Mesenchymal stem cell (in vitro differentiated cells and primary cell): ENCODE measurements around the gene ACAA2.

Experiments
- DNase-seq: peaks from one replicate; pipeline ENCODE4 v3.0.0-alpha.2; 2013
- H2AFZ ChIP-seq: one replicate; pipeline ENCODE4 v1.6.1; 2013; ENCODE audit warnings: low read depth, mild to moderate bottlenecking, control low read depth, inconsistent platforms, low read length, moderate library complexity
- H2AK5ac ChIP-seq: 2 replicates; pipeline ENCODE4 v1.6.1; 2013; ENCODE audit warnings: low read length, moderate library complexity, mild to moderate bottlenecking, inconsistent platforms; ENCODE audit not compliant: severe bottlenecking
- H2BK120ac ChIP-seq: one replicate; pipeline ENCODE4 v1.6.1; 2013; ENCODE audit warnings: low read depth, mild to moderate bottlenecking, inconsistent platforms, low read length, moderate library complexity
- H2BK12ac ChIP-seq, 2 experiments: one replicate each; pipeline ENCODE4 v1.6.1; 2013; ENCODE audit warnings: inconsistent platforms in 2 of 2, low read length in 2 of 2, mild to moderate bottlenecking in 2 of 2, moderate library complexity in 2 of 2, control low read depth in 1 of 2
- H2BK15ac ChIP-seq: one replicate; pipeline ENCODE4 v1.6.1; 2013; ENCODE audit warnings: mild to moderate bottlenecking, low read depth, inconsistent platforms; ENCODE audit not compliant: poor library complexity, severe bottlenecking
- H2BK5ac ChIP-seq: 2 replicates; pipeline ENCODE4 v1.6.1; 2013; ENCODE audit warnings: low read depth, mild to moderate bottlenecking, low read length, control low read depth, inconsistent platforms; ENCODE audit not compliant: poor library complexity, severe bottlenecking
- H3K14ac ChIP-seq, 2 experiments: one replicate each; pipeline ENCODE4 v1.6.1; 2013; ENCODE audit warnings: inconsistent platforms in 2 of 2, low read length in 2 of 2, control low read depth in 1 of 2, mild to moderate bottlenecking in 1 of 2, moderate library complexity in 1 of 2
- H3K18ac ChIP-seq, 2 experiments: one replicate each; pipeline ENCODE4 v1.6.1; 2013; ENCODE audit warnings: inconsistent platforms in 2 of 2, low read length in 2 of 2, control low read depth in 1 of 2, low read depth in 1 of 2, mild to moderate bottlenecking in 1 of 2
- H3K23ac ChIP-seq, 2 experiments: one replicate each; pipeline ENCODE4 v1.6.1; 2013; ENCODE audit warnings: inconsistent platforms in 2 of 2, low read length in 2 of 2, mild to moderate bottlenecking in 2 of 2, moderate library complexity in 2 of 2, control low read depth in 1 of 2
- H3K27ac ChIP-seq: 2 replicates; pipeline ENCODE4 v1.5.1; 2013; ENCODE audit warnings: mild to moderate bottlenecking, moderate library complexity, low read length, control low read depth, inconsistent platforms; ENCODE audit not compliant: poor library complexity, severe bottlenecking
- H3K27me3 ChIP-seq, 2 experiments: 2 replicates each; pipeline versions ENCODE4 v1.6.1 to v1.7.0; 2013; ENCODE audit warnings: low read length in 2 of 2, mild to moderate bottlenecking in 2 of 2, moderate library complexity in 2 of 2, control low read depth in 1 of 2, inconsistent platforms in 1 of 2; ENCODE audit not compliant: control insufficient read depth in 1 of 2, insufficient read depth in 1 of 2
- H3K36me3 ChIP-seq, 2 experiments: 2 replicates each; pipeline versions ENCODE4 v1.6.1 to v1.7.0; 2013; ENCODE audit warnings: low read length in 2 of 2, control low read depth in 1 of 2, inconsistent platforms in 1 of 2, low read depth in 1 of 2, mild to moderate bottlenecking in 1 of 2; ENCODE audit not compliant: insufficient read depth in 2 of 2, control insufficient read depth in 1 of 2
- H3K4ac ChIP-seq, 2 experiments: one replicate each; pipeline ENCODE4 v1.6.1; 2013; ENCODE audit warnings: inconsistent platforms in 2 of 2, low read length in 2 of 2, mild to moderate bottlenecking in 2 of 2, moderate library complexity in 2 of 2, control low read depth in 1 of 2, low read depth in 1 of 2
- H3K4me1 ChIP-seq: 2 replicates; pipeline ENCODE4 v1.6.1; 2013; ENCODE audit warnings: low read depth, low read length, control low read depth; ENCODE audit not compliant: control insufficient read depth, insufficient read depth
- H3K4me2 ChIP-seq: 2 replicates; pipeline ENCODE4 v1.6.1; 2013; ENCODE audit warnings: low read length, mild to moderate bottlenecking, inconsistent platforms; ENCODE audit not compliant: poor library complexity, severe bottlenecking
- H3K4me3 ChIP-seq, 2 experiments: 2 replicates each; pipeline versions ENCODE4 v1.5.1 to v1.7.0; 2013; ENCODE audit warnings: low read length in 2 of 2, mild to moderate bottlenecking in 2 of 2, control low read depth in 1 of 2, low read depth in 1 of 2; ENCODE audit not compliant: insufficient read depth in 1 of 2
- H3K79me1 ChIP-seq: replicated peaks from 2 replicates; pipeline ENCODE4 v1.6.1; 2013; ENCODE audit warnings: mild to moderate bottlenecking, control low read depth, low read length, inconsistent platforms; ENCODE audit not compliant: poor library complexity, severe bottlenecking
- H3K9ac ChIP-seq: 2 replicates; pipeline ENCODE4 v1.7.0; 2013; ENCODE audit warnings: mild to moderate bottlenecking, low read length, moderate library complexity
- H3K9me3 ChIP-seq: 2 replicates; pipeline ENCODE4 v1.7.0; 2013; ENCODE audit warnings: mild to moderate bottlenecking, low read length; ENCODE audit not compliant: control insufficient read depth
- H4K8ac ChIP-seq: one replicate; pipeline ENCODE4 v1.6.1; 2013; ENCODE audit warnings: inconsistent platforms, mild to moderate bottlenecking, low read length, moderate library complexity
- H4K91ac ChIP-seq: one replicate; pipeline ENCODE4 v1.6.1; 2013; ENCODE audit warnings: mild to moderate bottlenecking, low read length, inconsistent platforms
- WGBS: methylation state at CpG from one replicate; pipeline ENCODE4 v1.1.7; 2013; ENCODE audit warnings: mixed read lengths; 5-methylcytosine and 5-hydroxymethylcytosine counted together

ACAA2 gene

GRCh38 chr18:49859021-49859359 is 45.7 kb upstream of the ACAA2 start:
- Histone ChIP-seq H2AK5ac (no peak overlapping the region), H3K4ac (no peak overlapping the region), H2BK120ac (no peak overlapping the region), H3K9ac (peak overlapping the region; percentile 48), H2AFZ (no peak overlapping the region), H3K27me3 (peaks cover 0 to 10% of the 10 kb centered on the region in 2 experiments), H2BK12ac (no peak overlapping the region), H3K36me3 (no peaks in the 10 kb centered on the region), H3K4me1 (peaks cover 15% of the 10 kb centered on the region), H3K9me3 (no peaks in the 10 kb centered on the region), H4K91ac (no peak overlapping the region), H3K4me3 (no peak overlapping the region), H4K8ac (peak overlapping the region; percentile 66), H3K14ac (no peak overlapping the region), H3K18ac (no peak overlapping the region), H3K4me2 (no peak overlapping the region), H2BK15ac (no peak overlapping the region), H3K79me1 (no peaks in the 10 kb centered on the region), H3K27ac (no peak overlapping the region), H2BK5ac (no peak overlapping the region), H3K23ac (no peak overlapping the region)
- no peak for DNase-seq
- 72% methylated on average over 5 of the region's 6 CpGs for WGBS

DNA sequence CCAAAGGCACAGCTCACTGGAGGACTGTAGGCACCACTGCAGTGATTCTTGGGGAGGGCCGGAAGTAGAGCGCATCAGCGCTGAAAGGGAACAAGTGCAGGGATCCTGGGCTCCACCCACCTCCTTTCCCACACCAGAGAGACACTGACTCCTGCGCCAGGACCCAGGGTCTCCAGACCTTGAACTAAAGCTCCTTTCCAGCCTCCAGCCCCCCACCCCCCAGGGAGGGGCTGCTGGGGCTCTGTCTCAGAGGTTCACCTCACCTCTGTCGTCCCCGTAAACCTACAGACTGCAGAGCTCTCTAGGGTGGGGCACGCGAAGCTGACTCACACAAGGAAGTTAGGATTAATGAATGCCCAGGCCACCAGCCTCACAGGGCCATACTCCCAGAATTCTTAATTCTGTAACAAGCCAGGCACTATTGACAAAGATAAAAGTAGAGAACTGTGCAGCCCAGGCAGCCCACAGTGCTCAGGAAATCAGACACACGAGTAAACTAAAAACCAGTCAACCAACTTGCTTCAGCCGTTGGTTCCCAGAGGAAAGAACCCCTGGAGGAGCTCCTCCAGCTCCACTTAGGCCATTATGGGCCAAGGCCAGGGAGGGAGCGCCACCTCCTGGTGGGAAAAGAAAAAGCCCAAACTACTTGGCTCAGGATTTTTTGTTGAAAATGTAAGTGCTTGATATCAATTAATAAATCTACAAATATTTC is 45.1 kb upstream of the ACAA2 start:
- Histone ChIP-seq H3K23ac (no peak overlapping the region), H3K18ac (no peak overlapping the region), H3K4me2 (peak overlapping the region; percentile 50), H2BK15ac (peak overlapping the region; percentile 45), H3K79me1 (no peaks in the 10 kb centered on the region), H3K9ac (peak overlapping the region; percentile 48), H4K8ac (peak overlapping the region; percentile 86), H4K91ac (no peak overlapping the region), H3K4me1 (peaks cover 15% of the 10 kb centered on the region), H2BK120ac (no peak overlapping the region), H3K4me3 (no peak overlapping the region), H3K14ac (no peak overlapping the region), H3K27me3 (peaks cover 0 to 10% of the 10 kb centered on the region in 2 experiments), H3K27ac (peak overlapping the region; percentile 56), H3K36me3 (no peaks in the 10 kb centered on the region), H2AK5ac (no peak overlapping the region), H2AFZ (peak overlapping the region; percentile 10), H3K4ac (no peak overlapping the region), H3K9me3 (no peaks in the 10 kb centered on the region), H2BK5ac (peak overlapping the region; percentile 47), H2BK12ac (no peak overlapping the region)
- WGBS, result 48% methylated on average over 10 of the region's 11 CpGs
- DNase-seq, result peak; percentile 77

- no peak overlapping the region for H2BK15ac ChIP-seq
- H3K4ac ChIP-seq, result no peak overlapping the region
- H2AFZ ChIP-seq, result no peak overlapping the region
- no peak overlapping the region for H2BK12ac ChIP-seq
- no peak overlapping the region for H3K9ac ChIP-seq
- H2BK5ac ChIP-seq, result no peak overlapping the region
- H2AK5ac ChIP-seq, result peak overlapping the region; percentile 58
- peaks cover 0 to 6% of the 10 kb centered on the region in 2 experiments for H3K27me3 ChIP-seq
- no peaks in the 10 kb centered on the region for H3K36me3 ChIP-seq
- H3K4me3 ChIP-seq, result no peak overlapping the region
- no peaks in the 10 kb centered on the region for H3K79me1 ChIP-seq
- peak overlapping the region; percentile 6 for H4K91ac ChIP-seq
- DNase-seq, result no peak
- H3K9me3 ChIP-seq, result no peaks in the 10 kb centered on the region
- no peak overlapping the region for H3K23ac ChIP-seq
- H3K4me2 ChIP-seq, result no peak overlapping the region
- H4K8ac ChIP-seq, result no peak overlapping the region
- H3K27ac ChIP-seq, result no peak overlapping the region
- no peak overlapping the region for H3K18ac ChIP-seq
- peaks cover 15% of the 10 kb centered on the region for H3K4me1 ChIP-seq
- H2BK120ac ChIP-seq, result no peak overlapping the region
- no peak overlapping the region for H3K14ac ChIP-seq
- 86% methylated on average over 3 of the region's 3 CpGs for whole genome bisulfite sequencing
Measured at GRCh38 chr18:49857708-49858107, 44.4 kb upstream of the ACAA2 start.

DNA sequence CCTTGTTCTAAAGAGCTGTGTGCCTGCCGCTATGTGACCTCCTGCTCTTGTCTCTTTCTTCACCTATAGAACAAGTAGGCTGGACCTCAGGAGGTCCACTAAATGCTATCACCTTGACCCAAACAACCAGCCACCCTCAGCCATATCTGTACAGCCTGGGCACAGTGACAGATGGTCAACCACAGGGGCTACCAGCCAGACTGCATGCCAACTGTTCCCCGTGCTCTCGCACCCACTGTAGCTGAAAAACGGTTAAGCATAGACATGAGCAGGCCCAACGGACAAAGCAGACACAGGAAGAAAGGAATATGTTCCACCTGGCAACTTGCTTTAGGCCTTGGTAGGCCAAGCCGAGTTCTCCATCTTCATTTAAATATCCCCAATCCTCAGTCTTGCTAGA is 43.2 kb upstream of the ACAA2 start:
- H3K23ac ChIP-seq, result no peak overlapping the region
- H3K18ac ChIP-seq, result no peak overlapping the region
- H3K36me3 ChIP-seq, result no peaks in the 10 kb centered on the region
- no peak overlapping the region for H3K4ac ChIP-seq
- WGBS, result 98% methylated on average over 5 of the region's 6 CpGs
- H2AFZ ChIP-seq, result no peak overlapping the region
- no peak for DNase-seq
- no peak overlapping the region for H3K4me3 ChIP-seq
- H3K79me1 ChIP-seq, result no peaks in the 10 kb centered on the region
- H2AK5ac ChIP-seq, result no peak overlapping the region
- peaks cover 18% of the 10 kb centered on the region for H3K4me1 ChIP-seq
- no peak overlapping the region for H3K9ac ChIP-seq
- no peak overlapping the region for H2BK120ac ChIP-seq
- H2BK15ac ChIP-seq, result no peak overlapping the region
- no peak overlapping the region for H4K8ac ChIP-seq
- no peak overlapping the region for H3K4me2 ChIP-seq
- no peak overlapping the region for H3K14ac ChIP-seq
- no peak overlapping the region for H2BK12ac ChIP-seq
- no peaks in the 10 kb centered on the region for H3K9me3 ChIP-seq
- no peak overlapping the region for H3K27ac ChIP-seq
- no peak overlapping the region for H4K91ac ChIP-seq
- no peak overlapping the region for H2BK5ac ChIP-seq
- H3K27me3 ChIP-seq, result peaks cover 0 to 10% of the 10 kb centered on the region in 2 experiments
